Activated CD8-positive, alpha-beta T cell treated with anti-CD3 and anti-CD28 coated beads for 36 hours (primary cell): ENCODE results near the gene CARHSP1. TPM values are rescaled to one million over a fixed set of nuclear protein-coding genes. Genes with fewer than 3 reads are reported as not detected.

Experiments
- ATAC-seq: fragments of 200-7000 bp; cut with Tn5 transposase; one replicate; pipeline ENCODE4 v1.10.0; 2021; ENCODE audit warnings: mild to moderate bottlenecking, moderate library complexity
- CTCF ChIA-PET: fragments of 350-600 bp; sonication (Branson Sonifier 250); formaldehyde crosslinking; loops from one replicate; lab custom pipeline; 2021; ENCODE audit warnings: antibody characterized with exemption; lab: Charles Lee
- POLR2A ChIA-PET: fragments of 350-600 bp; sonication (Branson Sonifier 250); formaldehyde crosslinking; loops from one replicate; lab custom pipeline; 2021; ENCODE audit warnings: antibody characterized with exemption; lab: Charles Lee
- DNase-seq: peaks from one replicate; pipeline ENCODE4 v3.0.0-alpha.2; 2020
- H3K27ac Mint-ChIP-seq: one replicate; pipeline ENCODE4 v1.8.0; 2021; ENCODE audit warnings: mild to moderate bottlenecking, mixed read lengths
- H3K27me3 Mint-ChIP-seq: one replicate; pipeline ENCODE4 v1.8.0; 2021; ENCODE audit warnings: mixed read lengths
- H3K36me3 Mint-ChIP-seq: one replicate; pipeline ENCODE4 v1.8.0; 2021; ENCODE audit warnings: low read depth, mixed read lengths
- H3K4me1 Mint-ChIP-seq: one replicate; pipeline ENCODE4 v1.8.0; 2021; ENCODE audit warnings: low read depth, mixed read lengths
- H3K4me3 Mint-ChIP-seq: one replicate; pipeline ENCODE4 v1.8.0; 2021; ENCODE audit warnings: mild to moderate bottlenecking, moderate library complexity, mixed read lengths
- H3K9me3 Mint-ChIP-seq: one replicate; pipeline ENCODE4 v1.8.0; 2021; ENCODE audit warnings: mixed read lengths
- intact Hi-C: fragments of 100-400 bp; cut with micrococcal nuclease; formaldehyde crosslinking; loops from one replicate; pipeline ENCODE4 v1.10.0; 2022
- total RNA-seq, 2 experiments: library from RNA; stranded (reverse); gene quantifications; one replicate each; pipeline ENCODE4 v1.2.3, GENCODE V29; 2021
- TF ChIP-seq, protein P1 (sequence below): fragments of 200-600 bp; IDR thresholded peaks from one replicate; pipeline ENCODE4 v1.8.0; 2022; ENCODE audit warnings: antibody characterized with exemption, mild to moderate bottlenecking

Gene CARHSP1
- total RNA-seq, 2 experiments from 2014 or later = 63.9 to 72.6 TPM

DNA sequence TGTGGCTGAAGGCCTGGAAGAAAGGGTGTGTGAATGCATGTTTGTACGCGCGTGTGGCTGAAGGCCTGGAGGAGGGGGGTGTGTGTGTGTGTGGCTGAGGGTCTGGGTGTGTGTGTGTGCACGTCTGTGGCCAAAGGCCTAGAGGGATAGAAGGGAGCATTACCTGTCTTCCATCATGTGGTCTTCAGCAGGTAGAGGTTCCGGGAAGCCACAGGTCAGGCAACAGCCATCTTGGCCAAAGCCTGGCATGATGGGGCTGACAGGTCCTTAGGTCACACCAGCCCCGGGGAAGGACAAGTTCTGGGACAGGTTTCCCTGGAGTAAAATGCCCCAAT is 18.6 kb upstream of the CARHSP1 start:
- ChIA-PET CTCF (interaction anchor here (1.4 kb wide), 1 partner anchor 122 kb away, joined by 3 read pairs; no protein-coding TSS in a partner anchor), POLR2A (no interaction called here)
- no peaks in the 10 kb centered on the region for H3K27me3 Mint-ChIP-seq
- peaks cover 20% of the 10 kb centered on the region for H3K36me3 Mint-ChIP-seq
- peaks cover 15% of the 10 kb centered on the region for H3K4me1 Mint-ChIP-seq
- no peak for ATAC-seq
- no peak for DNase-seq
- TF ChIP-seq, protein P1, sequence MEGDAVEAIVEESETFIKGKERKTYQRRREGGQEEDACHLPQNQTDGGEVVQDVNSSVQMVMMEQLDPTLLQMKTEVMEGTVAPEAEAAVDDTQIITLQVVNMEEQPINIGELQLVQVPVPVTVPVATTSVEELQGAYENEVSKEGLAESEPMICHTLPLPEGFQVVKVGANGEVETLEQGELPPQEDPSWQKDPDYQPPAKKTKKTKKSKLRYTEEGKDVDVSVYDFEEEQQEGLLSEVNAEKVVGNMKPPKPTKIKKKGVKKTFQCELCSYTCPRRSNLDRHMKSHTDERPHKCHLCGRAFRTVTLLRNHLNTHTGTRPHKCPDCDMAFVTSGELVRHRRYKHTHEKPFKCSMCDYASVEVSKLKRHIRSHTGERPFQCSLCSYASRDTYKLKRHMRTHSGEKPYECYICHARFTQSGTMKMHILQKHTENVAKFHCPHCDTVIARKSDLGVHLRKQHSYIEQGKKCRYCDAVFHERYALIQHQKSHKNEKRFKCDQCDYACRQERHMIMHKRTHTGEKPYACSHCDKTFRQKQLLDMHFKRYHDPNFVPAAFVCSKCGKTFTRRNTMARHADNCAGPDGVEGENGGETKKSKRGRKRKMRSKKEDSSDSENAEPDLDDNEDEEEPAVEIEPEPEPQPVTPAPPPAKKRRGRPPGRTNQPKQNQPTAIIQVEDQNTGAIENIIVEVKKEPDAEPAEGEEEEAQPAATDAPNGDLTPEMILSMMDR = no peak
- intact Hi-C loops = no loop called here
- no peaks in the 10 kb centered on the region for H3K9me3 Mint-ChIP-seq
- H3K27ac Mint-ChIP-seq = no peak overlapping the region
- no peak overlapping the region for H3K4me3 Mint-ChIP-seq

DNA sequence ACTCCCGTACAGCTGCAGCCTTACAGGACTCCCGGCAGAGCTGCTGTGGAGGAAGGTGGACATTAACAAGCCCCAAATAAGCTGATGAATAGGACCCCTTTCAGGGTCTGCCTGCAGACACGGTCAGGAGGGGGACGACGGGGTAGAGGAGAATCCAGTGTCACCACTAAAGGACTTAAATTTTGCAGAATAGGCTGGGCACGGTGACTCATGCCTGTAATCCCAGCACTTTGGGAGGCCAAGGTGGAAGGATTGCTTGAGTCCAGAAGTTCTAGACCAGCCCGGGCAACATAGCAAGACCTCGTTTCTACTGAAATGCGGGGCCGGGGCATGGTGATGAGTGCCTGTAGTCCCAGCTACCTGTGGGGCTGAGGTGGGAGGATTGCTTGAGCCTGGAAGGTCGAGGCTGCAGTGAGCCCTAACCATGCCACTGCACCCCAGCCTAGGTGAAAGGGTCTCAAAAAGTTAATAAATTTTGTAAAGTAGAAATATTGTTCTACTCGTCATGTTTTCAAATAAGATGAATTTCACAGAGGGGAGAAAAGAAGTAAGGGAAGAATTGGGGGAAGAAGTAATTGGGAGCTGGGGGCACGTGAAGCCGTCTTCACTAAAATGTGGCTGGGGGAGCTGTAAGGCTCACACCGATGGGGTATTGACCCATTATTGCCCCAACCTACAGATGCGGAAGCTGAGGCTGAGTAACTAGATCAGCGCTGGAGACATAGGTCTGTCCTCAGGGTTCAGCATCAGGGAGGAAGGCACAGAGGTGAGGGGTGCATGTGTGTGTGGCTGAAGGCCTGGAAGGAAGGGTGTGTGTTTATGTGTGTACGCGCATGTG is 18.0 kb upstream of the CARHSP1 start:
- POLR2A ChIA-PET = interaction anchor here (1.4 kb wide), 1 partner anchor 13 kb away, joined by 3 read pairs; no protein-coding TSS in a partner anchor
- TF ChIP-seq, protein P1 = no peak

DNA sequence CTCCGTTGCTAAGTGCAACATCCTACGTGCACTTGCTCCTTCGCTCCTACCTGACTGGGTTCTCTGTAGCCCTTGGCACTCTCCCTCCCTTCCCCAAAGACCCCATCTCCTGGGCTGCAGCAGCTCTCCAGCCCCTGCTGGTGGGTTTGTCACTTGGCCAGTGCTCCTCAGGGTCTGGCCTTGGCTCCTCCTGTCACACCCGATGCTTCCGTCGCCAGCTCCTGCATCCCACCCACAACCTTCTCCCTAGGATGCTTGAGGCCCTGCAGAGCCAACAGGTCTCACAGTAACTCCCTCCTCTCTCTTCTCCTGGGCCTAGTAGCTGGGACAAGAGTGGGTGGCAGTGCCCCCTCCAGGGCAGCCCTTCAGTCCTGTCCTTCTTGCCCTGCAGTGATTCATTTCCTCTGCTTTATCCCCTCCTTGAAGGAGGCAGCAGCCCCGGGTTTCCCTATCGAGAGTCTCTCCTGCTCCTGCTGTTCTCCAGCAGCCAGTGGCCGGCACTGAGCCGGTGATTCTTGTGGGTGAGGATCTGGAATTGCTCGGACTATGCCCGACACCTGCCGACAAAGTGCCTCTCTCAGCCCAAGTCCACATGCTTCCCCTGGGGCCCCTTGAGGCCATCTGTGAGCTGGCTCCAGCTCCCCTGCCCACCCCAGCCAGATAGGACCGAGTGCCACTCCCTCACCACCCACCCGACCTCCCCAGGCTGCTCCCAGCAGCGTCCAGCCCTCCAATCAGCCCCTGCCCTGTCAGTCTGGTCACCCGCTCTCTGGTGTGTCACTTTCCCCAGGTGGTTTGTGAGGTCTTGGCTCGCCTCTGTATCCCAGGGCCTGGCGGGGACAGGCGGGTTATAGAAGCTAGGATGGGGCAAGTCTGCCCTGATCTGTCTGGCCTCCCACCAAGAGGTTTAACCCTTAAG is 17.1 kb upstream of the CARHSP1 start:
- peaks cover 12% of the 10 kb centered on the region for H3K4me1 Mint-ChIP-seq
- H3K4me3 Mint-ChIP-seq = no peak overlapping the region

More for the DNA sequence above, 18.0 kb upstream of the CARHSP1 start:
- peaks cover 16% of the 10 kb centered on the region for H3K36me3 Mint-ChIP-seq
- intact Hi-C loops = no loop called here
- ATAC-seq (no peak), DNase-seq (no peak)
- H3K4me1 Mint-ChIP-seq = peaks cover 15% of the 10 kb centered on the region
- no peak overlapping the region for H3K4me3 Mint-ChIP-seq
- no peaks in the 10 kb centered on the region for H3K9me3 Mint-ChIP-seq
- no peak overlapping the region for H3K27ac Mint-ChIP-seq
- H3K27me3 Mint-ChIP-seq = no peaks in the 10 kb centered on the region
- CTCF ChIA-PET = interaction anchor here (0.9 to 1.4 kb wide), 3 partner anchors 13 to 122 kb away, joined by 3 to 4 read pairs (median 3); no protein-coding TSS in a partner anchor

DNA sequence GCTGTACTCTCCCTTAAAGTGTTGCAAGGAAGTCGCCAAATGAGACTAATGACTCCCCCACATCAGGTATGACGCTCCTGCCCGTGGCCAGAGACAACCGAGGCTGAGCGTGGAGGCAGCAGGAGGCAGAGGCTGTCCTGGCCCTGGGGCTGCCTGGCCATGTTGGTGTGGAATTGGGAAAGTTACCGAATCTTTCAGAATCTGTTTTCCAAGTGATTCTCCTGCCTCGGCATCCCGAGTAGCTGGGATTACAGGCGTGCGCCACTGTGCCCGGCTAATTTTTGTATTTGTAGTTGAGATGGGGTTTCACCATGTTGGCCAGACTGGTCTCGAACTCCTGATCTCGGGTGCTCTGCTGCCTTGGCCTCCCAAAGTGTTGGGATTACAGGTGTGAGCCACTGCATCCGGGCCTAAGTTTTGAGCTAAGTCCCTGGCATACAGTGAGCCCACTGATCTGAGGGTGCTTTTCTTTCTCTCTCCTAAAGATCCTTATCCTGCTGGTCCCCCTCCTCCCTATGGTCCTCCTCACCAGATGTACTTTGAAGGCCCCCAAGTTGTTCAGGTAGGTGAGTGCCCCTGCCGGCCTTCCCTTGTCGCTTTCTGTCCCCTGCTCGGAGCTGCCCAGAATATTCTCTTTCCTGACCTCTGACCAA is 14.0 kb upstream of the CARHSP1 start:
- TF ChIP-seq, protein P1 = no peak
- POLR2A ChIA-PET = interaction anchor here (0.6 to 1.1 kb wide), 2 partner anchors 11 to 36 kb away, joined by 3 read pairs; no protein-coding TSS in a partner anchor
- CTCF ChIA-PET = interaction anchor here (1.0 to 2.8 kb wide), 4 partner anchors 8 to 315 kb away, joined by 3 to 25 read pairs (median 4); partner anchors contain the start of gene CARHSP1
- no peak overlapping the region for H3K4me3 Mint-ChIP-seq
- intact Hi-C loops = loop anchor here (5.0 kb wide), 2 partner anchors 226 to 316 kb away; no protein-coding TSS in a partner anchor
- no peak overlapping the region for H3K27ac Mint-ChIP-seq
- H3K9me3 Mint-ChIP-seq = no peaks in the 10 kb centered on the region
- peaks cover 4% of the 10 kb centered on the region for H3K36me3 Mint-ChIP-seq
- H3K4me1 Mint-ChIP-seq = peaks cover 20% of the 10 kb centered on the region
- no peaks in the 10 kb centered on the region for H3K27me3 Mint-ChIP-seq
- ATAC-seq (no peak), DNase-seq (no peak)

More for the DNA sequence above, 17.1 kb upstream of the CARHSP1 start:
- Mint-ChIP-seq H3K27me3 (no peaks in the 10 kb centered on the region), H3K36me3 (peaks cover 9% of the 10 kb centered on the region), H3K9me3 (no peaks in the 10 kb centered on the region), H3K27ac (no peak overlapping the region)
- intact Hi-C loops = no loop called here
- DNase-seq = no peak
- CTCF ChIA-PET = interaction anchor here (0.9 to 1.4 kb wide), 4 partner anchors 12 to 319 kb away, joined by 3 to 4 read pairs (median 3); no protein-coding TSS in a partner anchor
- POLR2A ChIA-PET = interaction anchor here (1.4 kb wide), 1 partner anchor 12 kb away, joined by 3 read pairs; no protein-coding TSS in a partner anchor
- TF ChIP-seq, protein P1 = no peak
- peak; percentile 25 for ATAC-seq
